Colonic mucosa (tissue), 4 donors: Measurements from ENCODE around the gene SLIT3. TPM values are rescaled to one million over a fixed set of nuclear protein-coding genes. Genes with fewer than 3 reads are reported as not detected.

Source experiments
- DNase-seq: peaks from one replicate; pipeline ENCODE4 v3.0.0-alpha.2; 2020
- H3K27ac ChIP-seq: fragments of 200-600 bp; one replicate; pipeline ENCODE4 v1.8.0; 2021
- H3K27me3 ChIP-seq: fragments of 200-600 bp; one replicate; pipeline ENCODE4 v1.8.0; 2021
- H3K36me3 ChIP-seq: fragments of 200-600 bp; one replicate; pipeline ENCODE4 v1.8.0; 2021
- H3K4me1 ChIP-seq: fragments of 200-600 bp; one replicate; pipeline ENCODE4 v1.8.0; 2021; ENCODE audit warnings: mild to moderate bottlenecking
- H3K4me3 ChIP-seq: fragments of 200-600 bp; one replicate; pipeline ENCODE4 v1.8.0; 2021
- H3K9ac ChIP-seq, 2 donors: one replicate each; pipeline ENCODE4 v1.7.0; 2013; ENCODE audit warnings: control low read depth in 2 of 2, low read depth in 2 of 2, low read length in 2 of 2
- H3K9me3 ChIP-seq: fragments of 200-600 bp; one replicate; pipeline ENCODE4 v1.8.0; 2021
- CTCF ChIP-seq: fragments of 200-600 bp; IDR thresholded peaks from one replicate; pipeline ENCODE4 v1.8.0; 2022; ENCODE audit warnings: antibody characterized with exemption, mild to moderate bottlenecking
- intact Hi-C: fragments of 100-400 bp; cut with DNase I; formaldehyde crosslinking; loops from one replicate; pipeline ENCODE4 v1.14.1; 2022
- total RNA-seq, 2 donors: library from RNA; stranded (reverse); fragmentation: NEBNext Ultra II Directional in 1 of 2; extraction: Animal tissue kit (Norgen Biotek cat#: 25700) in 1 of 2; gene quantifications; one replicate each; pipeline ENCODE4 v1.2.1, GENCODE V29; 2021
- donor health status: healthy.
- donor health status: DM: no; HTN: no; CAD: no.
- donor health status: DM: no; HTN: no; CAD: no.

SLIT3 gene
- total RNA-seq, 2 donors from 2014 or later = 3.4 to 7.6 TPM

GRCh38 chr5:168801567-168801966, 499.4 kb downstream of the SLIT3 start:
- no peak for DNase-seq
- no peak for TF ChIP-seq CTCF
- intact Hi-C loops = no loop called here
- H3K27ac ChIP-seq = no peak overlapping the region
- H3K36me3 ChIP-seq = no peaks in the 10 kb centered on the region
- H3K4me1 ChIP-seq = no peaks in the 10 kb centered on the region
- no peaks in the 10 kb centered on the region for H3K27me3 ChIP-seq
- no peak overlapping the region for H3K4me3 ChIP-seq
- no peak overlapping the region for H3K9ac ChIP-seq
- no peaks in the 10 kb centered on the region for H3K9me3 ChIP-seq

- no peak overlapping the region for H3K9ac ChIP-seq
- no peaks in the 10 kb centered on the region for H3K27me3 ChIP-seq
- no peak for TF ChIP-seq CTCF
- no peaks in the 10 kb centered on the region for H3K4me1 ChIP-seq
- no peak overlapping the region for H3K4me3 ChIP-seq
- intact Hi-C loops = no loop called here
- H3K36me3 ChIP-seq = no peaks in the 10 kb centered on the region
- no peak overlapping the region for H3K27ac ChIP-seq
- no peaks in the 10 kb centered on the region for H3K9me3 ChIP-seq
- no peak for DNase-seq
These were observed 500.2 kb downstream of the SLIT3 start for GRCh38 chr5:168800701-168801100.

GRCh38 chr5:168798065-168799023, 502.6 kb downstream of the SLIT3 start:
- Histone ChIP-seq H3K9ac (no peak overlapping the region), H3K4me3 (no peak overlapping the region), H3K4me1 (no peaks in the 10 kb centered on the region), H3K27ac (no peak overlapping the region), H3K36me3 (no peaks in the 10 kb centered on the region), H3K9me3 (no peaks in the 10 kb centered on the region), H3K27me3 (no peaks in the 10 kb centered on the region)
- no peak for TF ChIP-seq CTCF
- intact Hi-C loops = no loop called here
- no peak for DNase-seq

GRCh38 chr5:168796593-168797580, 504.1 kb downstream of the SLIT3 start:
- no peaks in the 10 kb centered on the region for H3K4me1 ChIP-seq
- no peak for DNase-seq
- TF ChIP-seq CTCF = no peak
- H3K9me3 ChIP-seq = no peaks in the 10 kb centered on the region
- intact Hi-C loops = no loop called here
- no peak overlapping the region for H3K9ac ChIP-seq
- H3K36me3 ChIP-seq = no peaks in the 10 kb centered on the region
- H3K27me3 ChIP-seq = no peaks in the 10 kb centered on the region
- no peak overlapping the region for H3K27ac ChIP-seq
- no peak overlapping the region for H3K4me3 ChIP-seq

- intact Hi-C loops = no loop called here
- no peak overlapping the region for H3K4me3 ChIP-seq
- H3K27ac ChIP-seq = no peak overlapping the region
- no peaks in the 10 kb centered on the region for H3K4me1 ChIP-seq
- no peak overlapping the region for H3K9ac ChIP-seq
- no peaks in the 10 kb centered on the region for H3K27me3 ChIP-seq
- DNase-seq = no peak
- no peak for TF ChIP-seq CTCF
- H3K9me3 ChIP-seq = no peaks in the 10 kb centered on the region
- H3K36me3 ChIP-seq = no peaks in the 10 kb centered on the region
These were observed 504.9 kb downstream of the SLIT3 start for GRCh38 chr5:168796000-168796399.
